ENCODE measurements around the gene NUP214.

Gene NUP214

DNA sequence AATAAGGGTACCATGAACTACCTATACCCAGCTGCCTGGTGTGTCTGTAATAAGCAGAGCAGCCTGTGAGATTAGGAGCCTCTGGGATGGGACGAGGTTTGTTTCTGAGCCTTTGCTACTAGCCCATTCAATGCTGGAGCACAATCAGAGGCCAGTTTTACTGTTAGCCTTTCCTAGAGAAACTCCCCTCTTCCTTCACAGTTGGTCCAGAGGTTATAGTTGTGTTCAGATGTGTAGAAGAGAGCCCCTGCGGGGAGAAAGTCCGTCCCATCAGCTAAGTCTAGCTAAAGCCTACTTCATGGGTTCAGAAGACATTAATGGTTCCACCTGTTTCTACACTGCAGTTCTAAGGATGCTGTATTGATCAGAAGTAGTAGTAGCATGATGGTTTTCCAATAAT, 16.8 kb downstream of the NUP214 start:
- H3K9ac ChIP-seq (ENCODE audit: low read length), result no peak overlapping the region
- H3K4me3 ChIP-seq (ENCODE audit: low read length), result no peak overlapping the region
- no peak overlapping the region for H2AK5ac ChIP-seq (ENCODE audit: low read length)
- H4K8ac ChIP-seq (ENCODE audit: low read depth, low read length), result no peak overlapping the region
- no peaks in the 10 kb centered on the region for H3K79me1 ChIP-seq (ENCODE audit: low read length)
- no peak overlapping the region for H2BK5ac ChIP-seq (ENCODE audit: low read length)
- no peaks in the 10 kb centered on the region for H3K4me1 ChIP-seq (ENCODE audit: control insufficient read depth, low read depth, low read length)
- no CpG with 5 or more reads among the region's 3 CpGs for WGBS (ENCODE audit: extremely low coverage, insufficient coverage, low lambda C conversion rate)
- no peak overlapping the region for H3K4me2 ChIP-seq (ENCODE audit: low read length)
- no peak overlapping the region for H2BK120ac ChIP-seq (ENCODE audit: low read depth, low read length)
- no peak overlapping the region for H3K4ac ChIP-seq (ENCODE audit: low read depth, low read length)
- peaks cover 13% of the 10 kb centered on the region for H3K36me3 ChIP-seq (ENCODE audit: control insufficient read depth, insufficient read depth, low read length)
- no peak overlapping the region for H3K56ac ChIP-seq (ENCODE audit: low read length)
- H4K5ac ChIP-seq (ENCODE audit: low read length), result no peak overlapping the region
- no peak overlapping the region for H3K27ac ChIP-seq (ENCODE audit: low read depth, low read length)
- H3K79me2 ChIP-seq (ENCODE audit: control insufficient read depth, insufficient read depth, low read length), result no peaks in the 10 kb centered on the region
- no peak for DNase-seq
- H3K23ac ChIP-seq (ENCODE audit: low read length), result no peak overlapping the region
- H3K27me3 ChIP-seq (ENCODE audit: insufficient read depth, low read length, poor library complexity), result no peaks in the 10 kb centered on the region
- no peak overlapping the region for H2BK15ac ChIP-seq (replicated peaks; ENCODE audit: low read depth)
- H3K18ac ChIP-seq (ENCODE audit: low read length), result no peak overlapping the region

GRCh38 chr9:131144201-131144600, 18.8 kb downstream of the NUP214 start:
- Histone ChIP-seq H3K79me1 (ENCODE audit: low read length) (no peaks in the 10 kb centered on the region), H2AK5ac (ENCODE audit: low read length) (no peak overlapping the region), H3K4me2 (ENCODE audit: low read length) (no peak overlapping the region), H3K4me1 (ENCODE audit: control insufficient read depth, low read depth, low read length) (no peaks in the 10 kb centered on the region), H2BK15ac (replicated peaks; ENCODE audit: low read depth) (no peak overlapping the region), H3K27me3 (ENCODE audit: insufficient read depth, low read length, poor library complexity) (no peaks in the 10 kb centered on the region), H3K56ac (ENCODE audit: low read length) (no peak overlapping the region), H3K23ac (ENCODE audit: low read length) (no peak overlapping the region), H3K27ac (ENCODE audit: low read depth, low read length) (no peak overlapping the region), H4K5ac (ENCODE audit: low read length) (no peak overlapping the region), H2BK120ac (ENCODE audit: low read depth, low read length) (no peak overlapping the region), H3K4ac (ENCODE audit: low read depth, low read length) (no peak overlapping the region), H4K8ac (ENCODE audit: low read depth, low read length) (no peak overlapping the region), H3K18ac (ENCODE audit: low read length) (no peak overlapping the region), H3K4me3 (ENCODE audit: low read length) (no peak overlapping the region), H2BK5ac (ENCODE audit: low read length) (no peak overlapping the region), H3K79me2 (ENCODE audit: control insufficient read depth, insufficient read depth, low read length) (no peaks in the 10 kb centered on the region), H3K36me3 (ENCODE audit: control insufficient read depth, insufficient read depth, low read length) (peaks cover 14% of the 10 kb centered on the region), H3K9ac (ENCODE audit: low read length) (no peak overlapping the region)
- no peak for DNase-seq
- no CpG with 5 or more reads among the region's 3 CpGs for WGBS (ENCODE audit: extremely low coverage, insufficient coverage, low lambda C conversion rate)

DNA sequence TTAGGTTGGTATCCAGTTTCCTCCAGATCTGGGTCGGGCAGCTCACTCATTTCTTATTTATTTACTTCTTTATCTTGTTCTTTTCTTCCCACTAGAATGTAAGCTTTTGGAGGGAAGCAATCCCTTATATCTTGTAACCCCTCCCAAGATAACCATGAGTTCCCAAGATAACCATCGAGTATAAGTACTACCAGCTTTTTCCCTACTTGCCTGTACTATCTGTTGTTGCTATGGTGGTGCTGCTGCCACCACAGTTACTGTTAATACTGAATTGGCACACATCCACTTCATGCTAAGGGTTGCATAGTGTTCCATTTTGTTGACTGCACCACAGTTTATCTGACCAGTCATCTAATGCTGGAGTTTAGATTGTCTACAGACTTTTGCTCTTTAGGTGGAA, 19.9 kb downstream of the NUP214 start:
- Histone ChIP-seq H4K8ac (ENCODE audit: low read depth, low read length) (no peak overlapping the region), H3K79me1 (ENCODE audit: low read length) (no peaks in the 10 kb centered on the region), H3K4me2 (ENCODE audit: low read length) (no peak overlapping the region), H3K4me1 (ENCODE audit: control insufficient read depth, low read depth, low read length) (no peaks in the 10 kb centered on the region), H3K56ac (ENCODE audit: low read length) (no peak overlapping the region), H3K27ac (ENCODE audit: low read depth, low read length) (no peak overlapping the region), H3K79me2 (ENCODE audit: control insufficient read depth, insufficient read depth, low read length) (no peaks in the 10 kb centered on the region), H2BK15ac (replicated peaks; ENCODE audit: low read depth) (no peak overlapping the region), H3K4ac (ENCODE audit: low read depth, low read length) (no peak overlapping the region), H3K18ac (ENCODE audit: low read length) (no peak overlapping the region), H3K9ac (ENCODE audit: low read length) (no peak overlapping the region), H4K5ac (ENCODE audit: low read length) (no peak overlapping the region), H3K27me3 (ENCODE audit: insufficient read depth, low read length, poor library complexity) (no peaks in the 10 kb centered on the region), H2BK5ac (ENCODE audit: low read length) (no peak overlapping the region), H3K23ac (ENCODE audit: low read length) (no peak overlapping the region), H2BK120ac (ENCODE audit: low read depth, low read length) (no peak overlapping the region), H3K4me3 (ENCODE audit: low read length) (no peak overlapping the region), H2AK5ac (ENCODE audit: low read length) (no peak overlapping the region), H3K36me3 (ENCODE audit: control insufficient read depth, insufficient read depth, low read length) (peaks cover 11% of the 10 kb centered on the region)
- no CpG with 5 or more reads among the region's 2 CpGs for WGBS (ENCODE audit: extremely low coverage, insufficient coverage, low lambda C conversion rate)
- no peak for DNase-seq

DNA sequence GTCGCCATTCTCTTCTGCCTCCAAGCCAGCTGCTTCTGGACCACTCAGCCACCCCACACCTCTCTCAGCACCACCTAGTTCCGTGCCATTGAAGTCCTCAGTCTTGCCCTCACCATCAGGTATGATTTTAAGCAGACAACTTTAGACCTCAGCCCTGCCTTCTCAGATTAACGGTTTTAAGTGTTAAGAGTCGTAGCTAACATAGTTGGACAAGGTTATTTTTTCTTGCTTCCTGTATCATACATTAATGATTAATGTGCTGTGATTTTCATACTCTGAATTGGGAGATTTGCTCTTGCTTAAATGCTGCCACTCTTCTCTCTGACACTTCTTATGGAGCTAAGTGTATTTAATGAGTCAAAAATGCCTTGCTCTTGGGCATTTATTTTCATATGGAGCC, 20.8 kb downstream of the NUP214 start:
- Histone ChIP-seq H2BK120ac (ENCODE audit: low read depth, low read length) (no peak overlapping the region), H2BK5ac (ENCODE audit: low read length) (no peak overlapping the region), H3K4me2 (ENCODE audit: low read length) (no peak overlapping the region), H3K4ac (ENCODE audit: low read depth, low read length) (no peak overlapping the region), H3K23ac (ENCODE audit: low read length) (no peak overlapping the region), H3K79me1 (ENCODE audit: low read length) (no peaks in the 10 kb centered on the region), H2BK15ac (replicated peaks; ENCODE audit: low read depth) (no peak overlapping the region), H3K36me3 (ENCODE audit: control insufficient read depth, insufficient read depth, low read length) (peaks cover 12% of the 10 kb centered on the region), H2AK5ac (ENCODE audit: low read length) (no peak overlapping the region), H3K4me1 (ENCODE audit: control insufficient read depth, low read depth, low read length) (no peaks in the 10 kb centered on the region), H3K27ac (ENCODE audit: low read depth, low read length) (no peak overlapping the region), H4K8ac (ENCODE audit: low read depth, low read length) (no peak overlapping the region), H3K79me2 (ENCODE audit: control insufficient read depth, insufficient read depth, low read length) (no peaks in the 10 kb centered on the region), H3K4me3 (ENCODE audit: low read length) (no peak overlapping the region), H3K9ac (ENCODE audit: low read length) (no peak overlapping the region), H3K56ac (ENCODE audit: low read length) (no peak overlapping the region), H3K27me3 (ENCODE audit: insufficient read depth, low read length, poor library complexity) (no peaks in the 10 kb centered on the region), H4K5ac (ENCODE audit: low read length) (no peak overlapping the region), H3K18ac (ENCODE audit: low read length) (no peak overlapping the region)
- WGBS (ENCODE audit: extremely low coverage, insufficient coverage, low lambda C conversion rate), result no CpG with 5 or more reads among the region's 4 CpGs
- DNase-seq, result no peak

DNA sequence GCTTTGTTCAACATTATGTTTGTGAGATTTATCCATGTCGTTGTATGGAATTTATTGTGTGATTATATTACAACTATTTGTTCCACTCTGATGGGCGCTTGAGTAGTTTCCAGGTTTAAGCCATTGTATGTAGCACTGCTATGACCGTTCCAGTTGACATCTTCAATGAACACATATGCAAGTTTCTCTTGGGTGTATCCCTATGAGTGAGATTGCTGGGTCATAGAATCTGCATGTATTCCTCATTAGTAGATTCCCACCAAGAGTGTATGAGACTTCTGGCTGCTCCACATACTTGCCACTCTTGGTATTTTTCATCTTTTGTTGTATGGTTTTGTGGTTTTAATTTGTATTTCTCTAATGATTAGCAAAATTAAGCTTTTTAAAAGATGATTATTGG, 22.9 kb downstream of the NUP214 start:
- Histone ChIP-seq H3K4me2 (ENCODE audit: low read length) (no peak overlapping the region), H4K5ac (ENCODE audit: low read length) (no peak overlapping the region), H3K4me3 (ENCODE audit: low read length) (no peak overlapping the region), H3K79me2 (ENCODE audit: control insufficient read depth, insufficient read depth, low read length) (no peaks in the 10 kb centered on the region), H3K18ac (ENCODE audit: low read length) (no peak overlapping the region), H2BK120ac (ENCODE audit: low read depth, low read length) (no peak overlapping the region), H3K27me3 (ENCODE audit: insufficient read depth, low read length, poor library complexity) (no peaks in the 10 kb centered on the region), H3K56ac (ENCODE audit: low read length) (no peak overlapping the region), H3K9ac (ENCODE audit: low read length) (no peak overlapping the region), H3K79me1 (ENCODE audit: low read length) (no peaks in the 10 kb centered on the region), H2AK5ac (ENCODE audit: low read length) (no peak overlapping the region), H3K36me3 (ENCODE audit: control insufficient read depth, insufficient read depth, low read length) (peaks cover 13% of the 10 kb centered on the region), H4K8ac (ENCODE audit: low read depth, low read length) (no peak overlapping the region), H3K4ac (ENCODE audit: low read depth, low read length) (no peak overlapping the region), H2BK5ac (ENCODE audit: low read length) (no peak overlapping the region), H3K4me1 (ENCODE audit: control insufficient read depth, low read depth, low read length) (no peaks in the 10 kb centered on the region), H3K23ac (ENCODE audit: low read length) (no peak overlapping the region), H2BK15ac (replicated peaks; ENCODE audit: low read depth) (no peak overlapping the region), H3K27ac (ENCODE audit: low read depth, low read length) (no peak overlapping the region)
- WGBS (ENCODE audit: extremely low coverage, insufficient coverage, low lambda C conversion rate), result no CpG with 5 or more reads among the region's 3 CpGs
- no peak for DNase-seq

- Histone ChIP-seq H3K27ac (ENCODE audit: low read depth, low read length) (no peak overlapping the region), H3K23ac (ENCODE audit: low read length) (no peak overlapping the region), H3K79me1 (ENCODE audit: low read length) (no peaks in the 10 kb centered on the region), H3K4ac (ENCODE audit: low read depth, low read length) (no peak overlapping the region), H2BK5ac (ENCODE audit: low read length) (no peak overlapping the region), H3K4me2 (ENCODE audit: low read length) (no peak overlapping the region), H3K18ac (ENCODE audit: low read length) (no peak overlapping the region), H3K4me3 (ENCODE audit: low read length) (no peak overlapping the region), H4K5ac (ENCODE audit: low read length) (no peak overlapping the region), H3K4me1 (ENCODE audit: control insufficient read depth, low read depth, low read length) (no peaks in the 10 kb centered on the region), H2BK15ac (replicated peaks; ENCODE audit: low read depth) (no peak overlapping the region), H3K79me2 (ENCODE audit: control insufficient read depth, insufficient read depth, low read length) (no peaks in the 10 kb centered on the region), H3K9ac (ENCODE audit: low read length) (no peak overlapping the region), H3K27me3 (ENCODE audit: insufficient read depth, low read length, poor library complexity) (no peaks in the 10 kb centered on the region), H4K8ac (ENCODE audit: low read depth, low read length) (no peak overlapping the region), H3K56ac (ENCODE audit: low read length) (no peak overlapping the region), H2BK120ac (ENCODE audit: low read depth, low read length) (no peak overlapping the region), H2AK5ac (ENCODE audit: low read length) (no peak overlapping the region), H3K36me3 (ENCODE audit: control insufficient read depth, insufficient read depth, low read length) (peaks cover 14% of the 10 kb centered on the region)
- no CpG with 5 or more reads among the region's 7 CpGs for WGBS (ENCODE audit: extremely low coverage, insufficient coverage, low lambda C conversion rate)
- peak; percentile 18 for DNase-seq
Observed at GRCh38 chr9:131148966-131149687, 23.7 kb downstream of the NUP214 start.
